ENCODE measurements around the gene C10orf71. TPM values are rescaled to one million over a fixed set of nuclear protein-coding genes. Genes with fewer than 3 reads are reported as not detected.

C10orf71 gene
- total RNA-seq, 1 experiment from 2014 or later = not detected

DNA sequence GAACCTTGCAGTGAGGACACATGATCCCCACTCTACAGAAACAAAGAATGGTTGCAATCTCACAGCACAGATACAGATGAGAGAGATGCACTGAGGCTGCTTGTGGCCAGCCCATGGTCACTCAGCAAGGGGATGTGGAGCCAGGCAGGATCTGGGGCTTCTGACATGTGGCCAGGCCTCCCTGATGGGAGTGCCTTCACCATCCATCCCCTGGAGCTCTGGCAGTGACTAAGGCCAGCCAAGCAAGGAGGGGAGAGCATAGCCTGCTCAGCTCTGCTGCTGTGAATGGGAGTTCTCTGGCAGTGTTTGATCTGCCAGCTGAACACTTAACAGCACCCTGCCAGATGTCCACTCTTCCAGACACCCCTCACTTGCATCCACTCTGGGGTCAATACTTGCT is 19.8 kb downstream of the C10orf71 start:
- H3K4me3 ChIP-seq (ENCODE audit: low read length) = no peak overlapping the region
- H3K27me3 ChIP-seq (ENCODE audit: low read length) = no peaks in the 10 kb centered on the region
- H3K36me3 ChIP-seq (ENCODE audit: insufficient read depth, low read length) = no peaks in the 10 kb centered on the region
- H2AFZ ChIP-seq (ENCODE audit: low read length) = no peak overlapping the region
- H3K4me2 ChIP-seq (ENCODE audit: low read depth, low read length, poor library complexity, severe bottlenecking) = no peak overlapping the region
- H3K9me2 ChIP-seq (replicated peaks; ENCODE audit: insufficient read depth, low read length) = no peaks in the 10 kb centered on the region
- H3K4me1 ChIP-seq (ENCODE audit: low read length) = no peaks in the 10 kb centered on the region
- no peak overlapping the region for H3K9ac ChIP-seq (ENCODE audit: low read length)
- no peaks in the 10 kb centered on the region for H3K79me2 ChIP-seq (ENCODE audit: low read length)
- H3K9me3 ChIP-seq (ENCODE audit: low read length) = no peaks in the 10 kb centered on the region
- H4K20me1 ChIP-seq (ENCODE audit: insufficient read depth, low read depth, low read length) = no peaks in the 10 kb centered on the region
- DNase-seq = no peak
- no peak overlapping the region for H3K27ac ChIP-seq (ENCODE audit: low read length)

DNA sequence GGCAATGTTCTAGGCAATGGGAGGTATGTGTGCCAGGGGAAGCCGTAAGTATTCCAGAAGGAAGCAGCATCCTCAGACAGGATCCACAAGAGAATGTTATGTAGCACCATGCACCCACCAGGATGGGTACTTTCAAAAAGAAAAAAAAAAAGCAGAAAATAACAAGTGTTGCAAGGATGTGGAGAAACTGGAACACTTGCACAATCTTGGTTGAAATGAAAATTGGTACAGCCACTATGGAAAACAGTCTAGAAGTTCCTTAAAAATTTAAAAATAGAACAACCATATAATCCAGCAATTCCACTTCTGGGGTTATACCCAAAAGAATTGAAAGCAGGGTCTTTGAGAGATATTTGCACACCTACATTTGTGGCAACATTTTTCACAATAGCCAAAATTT is 20.2 kb downstream of the C10orf71 start:
- Histone ChIP-seq H3K27ac (ENCODE audit: low read length) (no peak overlapping the region), H3K4me1 (ENCODE audit: low read length) (no peaks in the 10 kb centered on the region), H2AFZ (ENCODE audit: low read length) (no peak overlapping the region), H3K27me3 (ENCODE audit: low read length) (no peaks in the 10 kb centered on the region), H3K4me2 (ENCODE audit: low read depth, low read length, poor library complexity, severe bottlenecking) (no peak overlapping the region), H3K9ac (ENCODE audit: low read length) (no peak overlapping the region), H3K36me3 (ENCODE audit: insufficient read depth, low read length) (no peaks in the 10 kb centered on the region), H3K9me2 (replicated peaks; ENCODE audit: insufficient read depth, low read length) (no peaks in the 10 kb centered on the region), H4K20me1 (ENCODE audit: insufficient read depth, low read depth, low read length) (no peaks in the 10 kb centered on the region), H3K79me2 (ENCODE audit: low read length) (no peaks in the 10 kb centered on the region), H3K4me3 (ENCODE audit: low read length) (no peak overlapping the region), H3K9me3 (ENCODE audit: low read length) (no peaks in the 10 kb centered on the region)
- no peak for DNase-seq

- H3K79me2 ChIP-seq (ENCODE audit: low read length) = no peaks in the 10 kb centered on the region
- H3K4me2 ChIP-seq (ENCODE audit: low read depth, low read length, poor library complexity, severe bottlenecking) = no peak overlapping the region
- H3K36me3 ChIP-seq (ENCODE audit: insufficient read depth, low read length) = no peaks in the 10 kb centered on the region
- no peak overlapping the region for H3K27ac ChIP-seq (ENCODE audit: low read length)
- no peaks in the 10 kb centered on the region for H4K20me1 ChIP-seq (ENCODE audit: insufficient read depth, low read depth, low read length)
- H3K9me3 ChIP-seq (ENCODE audit: low read length) = no peaks in the 10 kb centered on the region
- no peak for DNase-seq
- H3K4me1 ChIP-seq (ENCODE audit: low read length) = no peaks in the 10 kb centered on the region
- H3K9me2 ChIP-seq (replicated peaks; ENCODE audit: insufficient read depth, low read length) = no peaks in the 10 kb centered on the region
- H3K27me3 ChIP-seq (ENCODE audit: low read length) = no peaks in the 10 kb centered on the region
- H3K4me3 ChIP-seq (ENCODE audit: low read length) = no peak overlapping the region
- H3K9ac ChIP-seq (ENCODE audit: low read length) = no peak overlapping the region
- no peak overlapping the region for H2AFZ ChIP-seq (ENCODE audit: low read length)
Measured at GRCh38 chr10:49320191-49320590, 21.2 kb downstream of the C10orf71 start.

- no peaks in the 10 kb centered on the region for H3K27me3 ChIP-seq (ENCODE audit: low read length)
- no peaks in the 10 kb centered on the region for H3K9me2 ChIP-seq (replicated peaks; ENCODE audit: insufficient read depth, low read length)
- no peak for DNase-seq
- H3K27ac ChIP-seq (ENCODE audit: low read length) = no peak overlapping the region
- no peaks in the 10 kb centered on the region for H3K79me2 ChIP-seq (ENCODE audit: low read length)
- H4K20me1 ChIP-seq (ENCODE audit: insufficient read depth, low read depth, low read length) = no peaks in the 10 kb centered on the region
- no peak overlapping the region for H2AFZ ChIP-seq (ENCODE audit: low read length)
- H3K4me1 ChIP-seq (ENCODE audit: low read length) = no peaks in the 10 kb centered on the region
- no peak overlapping the region for H3K4me3 ChIP-seq (ENCODE audit: low read length)
- no peaks in the 10 kb centered on the region for H3K36me3 ChIP-seq (ENCODE audit: insufficient read depth, low read length)
- H3K9me3 ChIP-seq (ENCODE audit: low read length) = no peaks in the 10 kb centered on the region
- H3K4me2 ChIP-seq (ENCODE audit: low read depth, low read length, poor library complexity, severe bottlenecking) = no peak overlapping the region
- H3K9ac ChIP-seq (ENCODE audit: low read length) = no peak overlapping the region
Measured at GRCh38 chr10:49321021-49321420, 22.1 kb downstream of the C10orf71 start.

GRCh38 chr10:49322371-49323170 is 23.6 kb downstream of the C10orf71 start:
- no peak overlapping the region for H3K4me3 ChIP-seq (ENCODE audit: low read length)
- H3K4me1 ChIP-seq (ENCODE audit: low read length) = no peaks in the 10 kb centered on the region
- H3K36me3 ChIP-seq (ENCODE audit: insufficient read depth, low read length) = no peaks in the 10 kb centered on the region
- H4K20me1 ChIP-seq (ENCODE audit: insufficient read depth, low read depth, low read length) = no peaks in the 10 kb centered on the region
- H3K9ac ChIP-seq (ENCODE audit: low read length) = no peak overlapping the region
- H3K9me3 ChIP-seq (ENCODE audit: low read length) = no peaks in the 10 kb centered on the region
- DNase-seq = no peak
- no peak overlapping the region for H2AFZ ChIP-seq (ENCODE audit: low read length)
- H3K79me2 ChIP-seq (ENCODE audit: low read length) = no peaks in the 10 kb centered on the region
- no peak overlapping the region for H3K27ac ChIP-seq (ENCODE audit: low read length)
- H3K4me2 ChIP-seq (ENCODE audit: low read depth, low read length, poor library complexity, severe bottlenecking) = no peak overlapping the region
- no peaks in the 10 kb centered on the region for H3K9me2 ChIP-seq (replicated peaks; ENCODE audit: insufficient read depth, low read length)
- H3K27me3 ChIP-seq (ENCODE audit: low read length) = no peaks in the 10 kb centered on the region

- no peak overlapping the region for H3K27ac ChIP-seq (ENCODE audit: low read length)
- DNase-seq = no peak
Measured at GRCh38 chr10:49323171-49323895, 24.4 kb downstream of the C10orf71 start.

GRCh38 chr10:49323896-49324270 is 24.9 kb downstream of the C10orf71 start:
- Histone ChIP-seq H3K9ac (ENCODE audit: low read length) (no peak overlapping the region), H3K9me2 (replicated peaks; ENCODE audit: insufficient read depth, low read length) (no peaks in the 10 kb centered on the region), H3K4me1 (ENCODE audit: low read length) (no peaks in the 10 kb centered on the region), H3K27ac (ENCODE audit: low read length) (no peak overlapping the region), H2AFZ (ENCODE audit: low read length) (no peak overlapping the region), H3K36me3 (ENCODE audit: insufficient read depth, low read length) (no peaks in the 10 kb centered on the region), H3K4me2 (ENCODE audit: low read depth, low read length, poor library complexity, severe bottlenecking) (no peak overlapping the region), H3K4me3 (ENCODE audit: low read length) (no peak overlapping the region), H4K20me1 (ENCODE audit: insufficient read depth, low read depth, low read length) (no peaks in the 10 kb centered on the region), H3K79me2 (ENCODE audit: low read length) (no peaks in the 10 kb centered on the region), H3K9me3 (ENCODE audit: low read length) (no peaks in the 10 kb centered on the region), H3K27me3 (ENCODE audit: low read length) (no peaks in the 10 kb centered on the region)
- no peak for DNase-seq

More at GRCh38 chr10:49323171-49323895, 24.4 kb downstream of the C10orf71 start:
- no peak overlapping the region for H3K4me3 ChIP-seq (ENCODE audit: low read length)
- H3K4me2 ChIP-seq (ENCODE audit: low read depth, low read length, poor library complexity, severe bottlenecking) = no peak overlapping the region
- H3K4me1 ChIP-seq (ENCODE audit: low read length) = no peaks in the 10 kb centered on the region
- no peaks in the 10 kb centered on the region for H3K9me2 ChIP-seq (replicated peaks; ENCODE audit: insufficient read depth, low read length)
- no peaks in the 10 kb centered on the region for H4K20me1 ChIP-seq (ENCODE audit: insufficient read depth, low read depth, low read length)
- no peaks in the 10 kb centered on the region for H3K9me3 ChIP-seq (ENCODE audit: low read length)
- H3K9ac ChIP-seq (ENCODE audit: low read length) = no peak overlapping the region
- no peaks in the 10 kb centered on the region for H3K27me3 ChIP-seq (ENCODE audit: low read length)
- no peaks in the 10 kb centered on the region for H3K79me2 ChIP-seq (ENCODE audit: low read length)
- H2AFZ ChIP-seq (ENCODE audit: low read length) = no peak overlapping the region
- H3K36me3 ChIP-seq (ENCODE audit: insufficient read depth, low read length) = no peaks in the 10 kb centered on the region

DNA sequence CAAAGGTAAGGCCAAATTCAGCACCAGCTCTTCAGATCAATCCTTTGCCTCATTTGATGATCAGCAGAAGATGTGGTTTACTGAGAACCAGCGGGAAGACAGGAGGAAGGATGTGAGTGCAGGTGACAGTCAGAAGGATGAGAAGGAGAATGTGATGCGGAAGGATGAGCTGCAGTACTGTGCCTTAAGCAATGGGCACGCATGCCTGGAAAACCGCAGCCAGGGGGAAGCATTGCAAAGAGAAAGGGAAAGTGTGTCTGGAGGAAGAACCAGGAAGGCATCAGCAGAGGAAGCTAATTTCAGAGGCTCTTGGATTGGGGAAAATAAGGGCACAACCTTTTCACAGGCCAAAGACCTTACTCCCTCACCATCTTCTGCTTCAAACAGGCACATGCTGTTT is 25.7 kb downstream of the C10orf71 start:
- H3K9me3 ChIP-seq (ENCODE audit: low read length) = no peaks in the 10 kb centered on the region
- H3K9me2 ChIP-seq (replicated peaks; ENCODE audit: insufficient read depth, low read length) = no peaks in the 10 kb centered on the region
- H3K27me3 ChIP-seq (ENCODE audit: low read length) = no peaks in the 10 kb centered on the region
- H3K4me3 ChIP-seq (ENCODE audit: low read length) = no peak overlapping the region
- no peaks in the 10 kb centered on the region for H3K4me1 ChIP-seq (ENCODE audit: low read length)
- no peaks in the 10 kb centered on the region for H3K79me2 ChIP-seq (ENCODE audit: low read length)
- H4K20me1 ChIP-seq (ENCODE audit: insufficient read depth, low read depth, low read length) = no peaks in the 10 kb centered on the region
- H3K27ac ChIP-seq (ENCODE audit: low read length) = no peak overlapping the region
- H3K36me3 ChIP-seq (ENCODE audit: insufficient read depth, low read length) = no peaks in the 10 kb centered on the region
- H3K4me2 ChIP-seq (ENCODE audit: low read depth, low read length, poor library complexity, severe bottlenecking) = no peak overlapping the region
- DNase-seq = no peak
- H2AFZ ChIP-seq (ENCODE audit: low read length) = no peak overlapping the region
- H3K9ac ChIP-seq (ENCODE audit: low read length) = no peak overlapping the region
